Stimulated activated CD8-positive, alpha-beta memory T cell treated with anti-CD3 and anti-CD28 coated beads, Interleukin-7, amount 100 ng/mL, for 4 hours (primary cell): ENCODE data around the gene IDUA.

ENCODE experiments used
- DNase-seq, 2 donors: peaks; one replicate each; pipeline ENCODE4 v3.0.0-alpha.2; 2020; ENCODE audit warnings: low read depth in 2 of 2

IDUA gene

GRCh38 chr4:956531-957230 is 30.2 kb upstream of the IDUA start:
- no peak for DNase-seq

GRCh38 chr4:957231-957580 is 29.6 kb upstream of the IDUA start:
- DNase-seq = no peak

- no peak for DNase-seq
These were observed 29.1 kb upstream of the IDUA start for GRCh38 chr4:957581-958313.

GRCh38 chr4:958314-958665 is 28.6 kb upstream of the IDUA start:
- DNase-seq = no peak

GRCh38 chr4:958696-959337 is 28.0 kb upstream of the IDUA start:
- no peak for DNase-seq

- DNase-seq = no peak
These were observed 27.3 kb upstream of the IDUA start for GRCh38 chr4:959338-960139.

GRCh38 chr4:960140-960635 is 26.7 kb upstream of the IDUA start:
- no peak for DNase-seq

GRCh38 chr4:960636-961350 is 26.1 kb upstream of the IDUA start:
- no peak for DNase-seq

- DNase-seq = no peak
These were observed 25.3 kb upstream of the IDUA start for GRCh38 chr4:961351-962230.

- no peak for DNase-seq
These were observed 24.3 kb upstream of the IDUA start for GRCh38 chr4:962231-963208.

- DNase-seq = no peak
These were observed 23.3 kb upstream of the IDUA start for GRCh38 chr4:963276-964225.

GRCh38 chr4:964346-965025 is 22.4 kb upstream of the IDUA start:
- no peak for DNase-seq

- DNase-seq = no peak
These were observed 21.6 kb upstream of the IDUA start for GRCh38 chr4:965048-965765.

- no peak for DNase-seq
These were observed 21.1 kb upstream of the IDUA start for GRCh38 chr4:965766-966134.

GRCh38 chr4:966266-967112 is 20.4 kb upstream of the IDUA start:
- DNase-seq = no peak
